ENCODE data around the gene PNPLA7. TPM values are rescaled to one million over a fixed set of nuclear protein-coding genes. Genes with fewer than 3 reads are reported as not detected.

Gene PNPLA7
- total and polyA plus RNA-seq, 11 donors, result 0.78 to 10.1 (median 7.6) TPM

GRCh38 chr9:137479892-137480685 is 70.1 kb downstream of the PNPLA7 start:
- Histone ChIP-seq H3K27ac (no peak overlapping the region), H3K36me3 (peaks cover 0 to 4% (median 0%) of the 10 kb centered on the region in 9 donors), H3K4me3 (no peak overlapping the region), H3K9me3 (peaks cover 0 to 16% (median 10%) of the 10 kb centered on the region in 12 donors), H3K4me1 (peaks cover 0 to 15% (median 0%) of the 10 kb centered on the region in 12 donors), H3K27me3 (no peaks in the 10 kb centered on the region)
- intact Hi-C loops (cut with DNase I), result no loop called here
- DNase-seq, result peak in 1 of 5 donors; percentile 3
- 86 to 89% (median 87%) methylated on average over 17 to 32 of the region's 32 CpGs for WGBS, 4 donors
- ATAC-seq, result no peak
- no peak for TF ChIP-seq POLR2A (IDR thresholded peaks at IDR 0.05)
- TF ChIP-seq CTCF (IDR thresholded peaks at IDR 0.05), result no peak

- DNase-seq, result peak in 4 of 5 donors; percentile 6 to 58 (median 22)
- peak in 1 of 4 donors; percentile 7 for ATAC-seq
- Histone ChIP-seq H3K4me3 (no peak overlapping the region), H3K9me3 (peaks cover 0 to 19% (median 11%) of the 10 kb centered on the region in 12 donors), H3K36me3 (peaks cover 0 to 4% (median 0%) of the 10 kb centered on the region in 9 donors), H3K27me3 (no peaks in the 10 kb centered on the region), H3K27ac (no peak overlapping the region), H3K4me1 (peaks cover 0 to 15% (median 0%) of the 10 kb centered on the region in 12 donors)
- intact Hi-C loops (cut with DNase I), result no loop called here
- 74 to 83% (median 76%) methylated on average over 36 of the region's 36 CpGs for WGBS, 4 donors
- TF ChIP-seq CTCF (IDR thresholded peaks at IDR 0.05), result no peak
- no peak for TF ChIP-seq POLR2A (IDR thresholded peaks at IDR 0.05)
Measured at GRCh38 chr9:137478962-137479861, 71.0 kb downstream of the PNPLA7 start.

GRCh38 chr9:137478613-137478961 is 71.6 kb downstream of the PNPLA7 start:
- no peak for TF ChIP-seq CTCF (IDR thresholded peaks at IDR 0.05)
- no peak for TF ChIP-seq POLR2A (IDR thresholded peaks at IDR 0.05)
- H3K4me3 ChIP-seq, result no peak overlapping the region
- DNase-seq, result peak in 2 of 5 donors; percentile 11 to 37
- H3K4me1 ChIP-seq, result peaks cover 0 to 15% (median 0%) of the 10 kb centered on the region in 12 donors
- H3K36me3 ChIP-seq, result peaks cover 0 to 4% (median 0%) of the 10 kb centered on the region in 9 donors
- peaks cover 0 to 19% (median 11%) of the 10 kb centered on the region in 12 donors for H3K9me3 ChIP-seq
- H3K27ac ChIP-seq, result no peak overlapping the region
- H3K27me3 ChIP-seq, result no peaks in the 10 kb centered on the region
- ATAC-seq, result no peak
- WGBS, 4 donors, result 84 to 90% (median 86%) methylated on average over 9 to 11 of the region's 11 CpGs
- intact Hi-C loops (cut with DNase I), result no loop called here
